Measurements from ENCODE around the gene TMPRSS5. TPM values are rescaled to one million over a fixed set of nuclear protein-coding genes. Genes with fewer than 3 reads are reported as not detected.

Gene TMPRSS5
- total RNA-seq, 1 donor from 2014 or later: 1.3 TPM

- Mint-ChIP-seq H3K4me3 (ENCODE audit: unreplicated experiment) (no peak overlapping the region), H3K36me3 (ENCODE audit: unreplicated experiment) (peaks cover 13% of the 10 kb centered on the region), H3K4me1 (ENCODE audit: low read depth, unreplicated experiment) (no peaks in the 10 kb centered on the region), H3K27me3 (ENCODE audit: unreplicated experiment) (peaks cover 2% of the 10 kb centered on the region), H3K9me3 (ENCODE audit: unreplicated experiment) (peaks cover 5% of the 10 kb centered on the region), H3K27ac (ENCODE audit: unreplicated experiment) (no peak overlapping the region)
- DNase-seq: no peak
- TF ChIP-seq CTCF (IDR thresholded peaks at IDR 0.05; ENCODE audit: partially characterized antibody, unreplicated experiment): no peak
Measured at GRCh38 chr11:113651023-113651422, 55.1 kb downstream of the TMPRSS5 start.

GRCh38 chr11:113649311-113649710, 56.8 kb downstream of the TMPRSS5 start:
- H3K36me3 Mint-ChIP-seq (ENCODE audit: unreplicated experiment): peaks cover 13% of the 10 kb centered on the region
- peaks cover 2% of the 10 kb centered on the region for H3K27me3 Mint-ChIP-seq (ENCODE audit: unreplicated experiment)
- no peak for DNase-seq
- H3K4me3 Mint-ChIP-seq (ENCODE audit: unreplicated experiment): no peak overlapping the region
- no peak overlapping the region for H3K27ac Mint-ChIP-seq (ENCODE audit: unreplicated experiment)
- peaks cover 3% of the 10 kb centered on the region for H3K9me3 Mint-ChIP-seq (ENCODE audit: unreplicated experiment)
- no peaks in the 10 kb centered on the region for H3K4me1 Mint-ChIP-seq (ENCODE audit: low read depth, unreplicated experiment)
- TF ChIP-seq CTCF (IDR thresholded peaks at IDR 0.05; ENCODE audit: partially characterized antibody, unreplicated experiment): no peak

- TF ChIP-seq CTCF (IDR thresholded peaks at IDR 0.05; ENCODE audit: partially characterized antibody, unreplicated experiment): no peak
- no peaks in the 10 kb centered on the region for H3K4me1 Mint-ChIP-seq (ENCODE audit: low read depth, unreplicated experiment)
- DNase-seq: no peak
- peaks cover 2% of the 10 kb centered on the region for H3K27me3 Mint-ChIP-seq (ENCODE audit: unreplicated experiment)
- H3K9me3 Mint-ChIP-seq (ENCODE audit: unreplicated experiment): peaks cover 6% of the 10 kb centered on the region
- H3K36me3 Mint-ChIP-seq (ENCODE audit: unreplicated experiment): peaks cover 13% of the 10 kb centered on the region
- no peak overlapping the region for H3K4me3 Mint-ChIP-seq (ENCODE audit: unreplicated experiment)
- H3K27ac Mint-ChIP-seq (ENCODE audit: unreplicated experiment): no peak overlapping the region
Measured at GRCh38 chr11:113647856-113648255, 58.3 kb downstream of the TMPRSS5 start.

GRCh38 chr11:113647108-113647507, 59.0 kb downstream of the TMPRSS5 start:
- Mint-ChIP-seq H3K4me1 (ENCODE audit: low read depth, unreplicated experiment) (no peaks in the 10 kb centered on the region), H3K27ac (ENCODE audit: unreplicated experiment) (no peak overlapping the region), H3K36me3 (ENCODE audit: unreplicated experiment) (peaks cover 13% of the 10 kb centered on the region), H3K4me3 (ENCODE audit: unreplicated experiment) (no peak overlapping the region), H3K27me3 (ENCODE audit: unreplicated experiment) (peaks cover 2% of the 10 kb centered on the region), H3K9me3 (ENCODE audit: unreplicated experiment) (peaks cover 6% of the 10 kb centered on the region)
- DNase-seq: no peak
- no peak for TF ChIP-seq CTCF (IDR thresholded peaks at IDR 0.05; ENCODE audit: partially characterized antibody, unreplicated experiment)

GRCh38 chr11:113645593-113646349, 60.3 kb downstream of the TMPRSS5 start:
- peaks cover 6% of the 10 kb centered on the region for H3K36me3 Mint-ChIP-seq (ENCODE audit: unreplicated experiment)
- no peak overlapping the region for H3K4me3 Mint-ChIP-seq (ENCODE audit: unreplicated experiment)
- DNase-seq: no peak
- H3K27ac Mint-ChIP-seq (ENCODE audit: unreplicated experiment): no peak overlapping the region
- TF ChIP-seq CTCF (IDR thresholded peaks at IDR 0.05; ENCODE audit: partially characterized antibody, unreplicated experiment): no peak
- H3K9me3 Mint-ChIP-seq (ENCODE audit: unreplicated experiment): peaks cover 6% of the 10 kb centered on the region
- no peaks in the 10 kb centered on the region for H3K27me3 Mint-ChIP-seq (ENCODE audit: unreplicated experiment)
- no peaks in the 10 kb centered on the region for H3K4me1 Mint-ChIP-seq (ENCODE audit: low read depth, unreplicated experiment)
